ENCODE data around the gene CD7.

- TF ChIP-seq CTCF (conservative IDR thresholded peaks at IDR 0.05) = no peak
- TF ChIP-seq ZFX (IDR thresholded peaks at IDR 0.05) = no peak
Measured at GRCh38 chr17:82309656-82310570, 7.5 kb downstream of the CD7 start.

All from C4-2B (cell line).